Measurements from ENCODE around the gene GUCD1. TPM values are rescaled to one million over a fixed set of nuclear protein-coding genes. Genes with fewer than 3 reads are reported as not detected.

GUCD1 gene
- total and polyA plus RNA-seq, 2 of the 8 experiments (the other 6 are each of a cell fraction or from before 2014, with no cell fraction given), result 85.2 to 128 TPM

- H2BK15ac ChIP-seq (ENCODE audit: low read length), result peak overlapping the region; percentile 6; the same call in 1 of the 2 replicates
- CTCF ChIA-PET (ENCODE audit: partially characterized antibody), result interaction anchor here (1.1 to 1.4 kb wide), 2 partner anchors 13 to 170 kb away, joined by 3 to 5 read pairs; no protein-coding TSS in a partner anchor
- H3K4me1 ChIP-seq (replicated peaks in 1 of 4; ENCODE audit: control insufficient read depth in 3 of 4, insufficient read depth in 4 of 4, low read length in 3 of 4), result peaks cover 0 to 25% (median 10%) of the 10 kb centered on the region in 4 experiments; a peak in 6 of 7 replicates
- no peak overlapping the region for H3K4ac ChIP-seq (replicated peaks; ENCODE audit: insufficient read length, low read depth, low read length)
- H2BK5ac ChIP-seq (ENCODE audit: low read depth, low read length), result peak overlapping the region; percentile 69; the same call in 1 of the 2 replicates
- H3K36me3 ChIP-seq (ENCODE audit: control insufficient read depth in 2 of 4, insufficient read depth in 4 of 4, low read length in 3 of 4), result peaks cover 0 to 2% (median 0%) of the 10 kb centered on the region in 4 experiments; a peak in 2 of 8 replicates
- H2BK12ac ChIP-seq (ENCODE audit: low read depth, low read length), result no peak overlapping the region
- H3K9ac ChIP-seq (replicated peaks in 1 of 4; ENCODE audit: extremely low read depth in 1 of 4, low read depth in 3 of 4, low read length in 3 of 4), result no peak overlapping the region
- H4K8ac ChIP-seq (ENCODE audit: extremely low read depth, insufficient read depth, low read length), result no peak overlapping the region; the same call in 1 of the 2 replicates
- peak overlapping the region; percentile 86; the same call in 1 of the 2 replicates for H2AK5ac ChIP-seq (ENCODE audit: low read depth, low read length)
- no peaks in the 10 kb centered on the region; the same call in 1 of the 2 replicates for H3K79me1 ChIP-seq (ENCODE audit: low read depth, low read length)
- no peak overlapping the region for H2BK120ac ChIP-seq (replicated peaks; ENCODE audit: low read depth, low read length)
- 93% methylated on average over 6 of the region's 6 CpGs; no CpG with 5 or more reads in 1 of the 2 experiments for WGBS, 2 experiments (ENCODE audit: extremely low coverage in 1 of 2, insufficient coverage in 1 of 2, insufficient read length in 1 of 2, insufficient replicate concordance in 2 of 2, low coverage in 1 of 2, low lambda C conversion rate in 2 of 2, missing lambda C conversion rate in 1 of 2)
- POLR2A ChIA-PET (ENCODE audit: partially characterized antibody), result interaction anchor here (0.7 to 4.4 kb wide), 8 partner anchors 8 to 73 kb away, joined by 3 to 38 read pairs (median 5); partner anchors contain the start of gene GGT1
- no peak overlapping the region for H2AFZ ChIP-seq (ENCODE audit: low read length)
- H3K23me2 ChIP-seq (ENCODE audit: low read depth, low read length), result peaks cover 2% of the 10 kb centered on the region; the same call in 1 of the 2 replicates
- H3K56ac ChIP-seq (replicated peaks; ENCODE audit: insufficient read length, low read depth, low read length), result no peak overlapping the region
- no peak overlapping the region for H3K14ac ChIP-seq (ENCODE audit: insufficient read length)
- H3K4me3 ChIP-seq (ENCODE audit: extremely low read depth in 1 of 4, insufficient read depth in 2 of 4, low read depth in 3 of 4, low read length in 4 of 4), result no peak overlapping the region
- no peaks in the 10 kb centered on the region for H3K79me2 ChIP-seq (ENCODE audit: control insufficient read depth in 1 of 2, insufficient read depth in 2 of 2, low read length in 2 of 2)
- H3K9me3 ChIP-seq (ENCODE audit: insufficient read depth in 2 of 2, low read depth in 1 of 2, low read length in 1 of 2), result no peaks in the 10 kb centered on the region
- no peak overlapping the region; a peak in 1 of 4 replicates for H3K4me2 ChIP-seq (ENCODE audit: insufficient read depth in 1 of 2, low read depth in 2 of 2, low read length in 2 of 2)
- no peak overlapping the region for H3K23ac ChIP-seq (ENCODE audit: insufficient read length)
- no peak overlapping the region for H4K5ac ChIP-seq (ENCODE audit: insufficient read length, low read depth, low read length)
- no peaks in the 10 kb centered on the region for H3K27me3 ChIP-seq (replicated peaks in 1 of 4; ENCODE audit: control insufficient read depth in 3 of 4, extremely low read depth in 1 of 4, insufficient read depth in 3 of 4, low read length in 3 of 4)
- no peak overlapping the region for H4K91ac ChIP-seq (replicated peaks; ENCODE audit: insufficient read length, low read length)
- H3K27ac ChIP-seq (ENCODE audit: low read depth, low read length), result no peak overlapping the region
- no peak overlapping the region for H2BK20ac ChIP-seq (ENCODE audit: low read length)
- no peak overlapping the region for H3K18ac ChIP-seq (ENCODE audit: extremely low read depth, low read length)
- H4K20me1 ChIP-seq (replicated peaks in 1 of 2; ENCODE audit: control insufficient read depth in 1 of 2, insufficient read depth in 2 of 2, low read length in 2 of 2), result no peaks in the 10 kb centered on the region
- DNase-seq (ENCODE audit: low read depth in 1 of 2, low spot score in 2 of 2) (no peak), FAIRE-seq (no peak)
- TF ChIP-seq RFX5 (IDR thresholded peaks at IDR 0.05; ENCODE audit: borderline replicate concordance, low read depth, low read length), result no peak
These were observed 36.4 kb upstream of the GUCD1 start for GRCh38 chr22:24591286-24591830.
